Upper lobe of left lung (tissue), 4 donors: Measurements from ENCODE around the gene DNER.

Source experiments
- EP300 ChIP-seq, 4 donors: sonication (generic); formaldehyde crosslinking; IDR thresholded peaks; one replicate each; pipeline ENCODE4 v1.5.1; 2017; ENCODE audit warnings: antibody characterized with exemption in 4 of 4, control low read depth in 2 of 4
- POLR2A ChIP-seq, 4 donors: fragments of 450-650 bp; IDR thresholded peaks; one replicate each; pipeline ENCODE4 v1.5.1; 2016 to 2017; ENCODE audit warnings: antibody characterized with exemption in 4 of 4, mild to moderate bottlenecking in 2 of 4
- POLR2AphosphoS5 ChIP-seq, 2 donors: sonication (generic); formaldehyde crosslinking; IDR thresholded peaks; one replicate each; pipeline ENCODE4 v1.5.1; 2017; ENCODE audit warnings: antibody characterized with exemption in 2 of 2
- TF ChIP-seq, protein P1 (sequence below), 6 experiments: fragments of 450-650 bp in 4 of 6; fragments of 200-600 bp in 2 of 6; sonication (generic) in 2 of 6; IDR thresholded peaks; one replicate each; pipeline ENCODE4 v1.5.1; 2016 to 2019; ENCODE audit warnings: antibody characterized with exemption in 6 of 6

DNA sequence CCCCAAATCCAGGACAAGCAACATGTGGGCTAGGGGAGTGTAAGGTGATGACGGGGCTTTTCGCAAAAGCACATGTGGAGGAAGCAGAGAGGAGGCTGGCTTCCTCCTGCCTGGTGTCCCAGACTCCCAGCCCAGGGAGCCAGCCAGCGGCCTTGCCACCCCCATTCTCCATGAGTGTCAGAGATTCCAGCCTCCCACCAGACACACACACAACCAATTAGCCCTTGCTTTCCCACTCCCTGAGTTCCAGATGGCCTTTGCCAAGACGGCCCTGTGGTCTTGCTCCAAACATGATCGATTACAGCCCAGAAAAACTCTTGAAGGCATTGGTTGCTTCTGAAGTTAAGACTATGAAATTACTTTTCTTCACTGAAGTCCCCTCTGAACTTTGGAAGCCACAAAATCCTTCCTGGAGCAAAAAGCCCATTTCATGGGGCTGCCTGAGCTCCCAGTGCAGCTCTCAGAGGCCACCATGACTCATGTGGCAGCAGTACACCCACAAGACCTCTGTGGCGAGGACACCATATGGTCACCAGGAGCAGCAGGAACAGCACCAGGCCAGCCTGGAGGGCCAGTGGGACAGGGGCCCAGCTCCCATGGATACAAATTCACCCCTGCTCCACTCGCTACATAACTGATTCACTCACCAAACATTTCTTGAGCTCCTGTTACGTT lies 374.1 kb downstream of the DNER start:
- TF ChIP-seq EP300 (IDR thresholded peaks at IDR 0.05) (no peak), POLR2AphosphoS5 (IDR thresholded peaks at IDR 0.05) (no peak), POLR2A (IDR thresholded peaks at IDR 0.05) (no peak)
- TF ChIP-seq, protein P1, sequence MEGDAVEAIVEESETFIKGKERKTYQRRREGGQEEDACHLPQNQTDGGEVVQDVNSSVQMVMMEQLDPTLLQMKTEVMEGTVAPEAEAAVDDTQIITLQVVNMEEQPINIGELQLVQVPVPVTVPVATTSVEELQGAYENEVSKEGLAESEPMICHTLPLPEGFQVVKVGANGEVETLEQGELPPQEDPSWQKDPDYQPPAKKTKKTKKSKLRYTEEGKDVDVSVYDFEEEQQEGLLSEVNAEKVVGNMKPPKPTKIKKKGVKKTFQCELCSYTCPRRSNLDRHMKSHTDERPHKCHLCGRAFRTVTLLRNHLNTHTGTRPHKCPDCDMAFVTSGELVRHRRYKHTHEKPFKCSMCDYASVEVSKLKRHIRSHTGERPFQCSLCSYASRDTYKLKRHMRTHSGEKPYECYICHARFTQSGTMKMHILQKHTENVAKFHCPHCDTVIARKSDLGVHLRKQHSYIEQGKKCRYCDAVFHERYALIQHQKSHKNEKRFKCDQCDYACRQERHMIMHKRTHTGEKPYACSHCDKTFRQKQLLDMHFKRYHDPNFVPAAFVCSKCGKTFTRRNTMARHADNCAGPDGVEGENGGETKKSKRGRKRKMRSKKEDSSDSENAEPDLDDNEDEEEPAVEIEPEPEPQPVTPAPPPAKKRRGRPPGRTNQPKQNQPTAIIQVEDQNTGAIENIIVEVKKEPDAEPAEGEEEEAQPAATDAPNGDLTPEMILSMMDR (IDR thresholded peaks at IDR 0.05) = no peak
